Smooth muscle cell (in vitro differentiated cells): ENCODE measurements around the gene POC1A. TPM values are rescaled to one million over a fixed set of nuclear protein-coding genes. Genes with fewer than 3 reads are reported as not detected.
A peak's percentile ranks its signal among the peaks of the same experiment; 100 is the strongest.

ENCODE experiments used
- DNase-seq: peaks from one replicate; lab custom pipeline; 2025; ENCODE audit not compliant: unreplicated experiment; lab: John Stamatoyannopoulos, UW
- H2AFZ ChIP-seq: fragments of 200-600 bp; sonication (generic); 2 replicates; pipeline ENCODE4 v1.6.0; 2016; ENCODE audit warnings: antibody characterized with exemption, low read depth, mild to moderate bottlenecking
- H3F3A ChIP-seq: fragments of 200-600 bp; sonication (generic); 2 replicates; pipeline ENCODE4 v1.6.0; 2017; ENCODE audit warnings: antibody characterized with exemption, low read depth
- H3K27ac ChIP-seq: fragments of 200-600 bp; sonication (generic); 2 replicates; pipeline ENCODE4 v1.5.1; 2016; ENCODE audit warnings: low read depth, mild to moderate bottlenecking
- H3K27me3 ChIP-seq: fragments of 200-600 bp; sonication (generic); 2 replicates; pipeline ENCODE4 v1.6.1; 2016; ENCODE audit warnings: low read depth, mild to moderate bottlenecking
- H3K36me3 ChIP-seq: fragments of 200-600 bp; sonication (generic); 2 replicates; pipeline ENCODE4 v1.5.1; 2016; ENCODE audit warnings: low read depth
- H3K4me1 ChIP-seq: fragments of 200-600 bp; sonication (generic); 2 replicates; pipeline ENCODE4 v1.5.1; 2016; ENCODE audit warnings: low read depth
- H3K4me2 ChIP-seq: fragments of 200-600 bp; sonication (generic); 2 replicates; pipeline ENCODE4 v1.6.0; 2016; ENCODE audit warnings: mild to moderate bottlenecking
- H3K4me3 ChIP-seq: fragments of 200-600 bp; sonication (generic); 2 replicates; pipeline ENCODE4 v1.5.1; 2016; ENCODE audit warnings: mild to moderate bottlenecking
- H3K79me2 ChIP-seq: fragments of 200-600 bp; sonication (generic); 2 replicates; pipeline ENCODE4 v1.6.0; 2016; ENCODE audit warnings: low read depth, mild to moderate bottlenecking
- H3K9ac ChIP-seq: fragments of 200-600 bp; sonication (generic); 2 replicates; pipeline ENCODE4 v1.6.0; 2016; ENCODE audit warnings: low read depth
- H3K9me3 ChIP-seq: fragments of 200-600 bp; sonication (generic); replicated peaks from 2 replicates; pipeline ENCODE4 v1.5.1; 2016; ENCODE audit warnings: low read depth
- H4K20me1 ChIP-seq: fragments of 200-600 bp; sonication (generic); 2 replicates; pipeline ENCODE4 v1.6.0; 2016; ENCODE audit warnings: low read depth
- WGBS: methylation state at CpG from one replicate; pipeline ENCODE4 v1.1.7; 2016; ENCODE audit warnings: low lambda C conversion rate; 5-methylcytosine and 5-hydroxymethylcytosine counted together
- polyA plus RNA-seq: library from polyadenylated mRNA; unstranded; fragments of >200 nt; fragmentation: Nextera tagmentation; extraction: Ambion mirVana; gene quantifications from 2 replicates; pipeline ENCODE4 v1.2.1, GENCODE V29; 2016
- total RNA-seq: library from RNA; depleted of rRNA; stranded (reverse); fragments of >200 nt; gene quantifications from 2 replicates; pipeline ENCODE4 v1.2.3, GENCODE V29; 2014
- TF ChIP-seq, protein P1 (sequence below): fragments of 200-600 bp; sonication (generic); IDR thresholded peaks from 2 replicates; pipeline ENCODE4 v1.5.1; 2017; ENCODE audit warnings: borderline replicate concordance, mild to moderate bottlenecking, antibody characterized with exemption; ENCODE audit not compliant: insufficient read depth, poor library complexity, severe bottlenecking

POC1A gene
- total and polyA plus RNA-seq, 2 experiments from 2014 or later, result 1.8 to 7.9 TPM

DNA sequence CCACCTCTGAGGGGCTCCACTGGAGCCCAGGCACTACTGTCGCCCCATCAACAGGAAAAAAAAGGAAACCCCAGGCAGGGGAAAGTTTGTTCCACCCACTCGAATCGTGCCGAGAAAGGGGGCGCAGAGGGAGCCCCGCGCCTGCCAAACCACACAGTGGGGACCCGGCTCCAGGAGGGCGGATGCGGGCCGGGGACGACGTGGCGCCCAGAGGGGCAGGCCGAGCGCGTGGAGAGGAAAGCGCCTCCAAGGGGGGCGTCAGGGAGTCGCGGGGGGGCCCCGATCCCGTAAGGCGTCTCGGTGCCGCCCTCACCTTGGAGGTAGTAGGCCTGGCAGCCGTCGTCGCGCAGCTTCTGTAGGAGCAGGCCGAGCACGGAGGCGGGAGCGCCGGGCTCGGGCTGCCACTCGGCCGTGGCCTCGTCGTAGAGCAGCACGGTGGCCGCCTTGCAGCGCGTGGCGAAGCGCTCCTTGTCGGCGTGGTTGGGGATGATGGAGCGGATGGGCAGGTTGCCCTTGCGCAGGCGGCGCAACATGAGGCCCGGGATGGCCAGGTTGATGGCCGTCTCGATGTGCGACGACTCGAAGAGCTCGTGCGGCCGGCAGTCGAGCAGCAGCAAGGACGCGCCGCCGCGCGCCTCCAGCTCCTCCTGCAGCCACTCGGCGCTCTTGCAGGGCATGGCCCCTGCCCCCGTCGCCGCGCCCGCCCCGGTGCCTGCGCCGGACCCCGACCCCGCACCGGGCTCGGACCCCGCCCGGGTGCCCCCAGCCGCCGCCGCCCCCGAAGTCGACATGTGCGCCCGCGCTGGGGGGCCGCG lies 98.5 kb downstream of the POC1A start:
- H3K9ac ChIP-seq, result peak overlapping the region; percentile 84
- H3K4me1 ChIP-seq, result peaks cover 28% of the 10 kb centered on the region
- peak overlapping the region; percentile 97 for H3K4me2 ChIP-seq
- peak overlapping the region; percentile 93 for H3K27ac ChIP-seq
- no peaks in the 10 kb centered on the region for H3K27me3 ChIP-seq
- H3K79me2 ChIP-seq, result peaks cover 52% of the 10 kb centered on the region
- peaks cover 11% of the 10 kb centered on the region for H3F3A ChIP-seq
- 1% methylated on average over 88 of the region's 94 CpGs for WGBS
- peak; percentile 20 for DNase-seq
- no peaks in the 10 kb centered on the region for H3K9me3 ChIP-seq
- H2AFZ ChIP-seq, result peak overlapping the region; percentile 24
- H3K36me3 ChIP-seq, result no peaks in the 10 kb centered on the region
- H4K20me1 ChIP-seq, result peaks cover 18% of the 10 kb centered on the region
- TF ChIP-seq, protein P1, sequence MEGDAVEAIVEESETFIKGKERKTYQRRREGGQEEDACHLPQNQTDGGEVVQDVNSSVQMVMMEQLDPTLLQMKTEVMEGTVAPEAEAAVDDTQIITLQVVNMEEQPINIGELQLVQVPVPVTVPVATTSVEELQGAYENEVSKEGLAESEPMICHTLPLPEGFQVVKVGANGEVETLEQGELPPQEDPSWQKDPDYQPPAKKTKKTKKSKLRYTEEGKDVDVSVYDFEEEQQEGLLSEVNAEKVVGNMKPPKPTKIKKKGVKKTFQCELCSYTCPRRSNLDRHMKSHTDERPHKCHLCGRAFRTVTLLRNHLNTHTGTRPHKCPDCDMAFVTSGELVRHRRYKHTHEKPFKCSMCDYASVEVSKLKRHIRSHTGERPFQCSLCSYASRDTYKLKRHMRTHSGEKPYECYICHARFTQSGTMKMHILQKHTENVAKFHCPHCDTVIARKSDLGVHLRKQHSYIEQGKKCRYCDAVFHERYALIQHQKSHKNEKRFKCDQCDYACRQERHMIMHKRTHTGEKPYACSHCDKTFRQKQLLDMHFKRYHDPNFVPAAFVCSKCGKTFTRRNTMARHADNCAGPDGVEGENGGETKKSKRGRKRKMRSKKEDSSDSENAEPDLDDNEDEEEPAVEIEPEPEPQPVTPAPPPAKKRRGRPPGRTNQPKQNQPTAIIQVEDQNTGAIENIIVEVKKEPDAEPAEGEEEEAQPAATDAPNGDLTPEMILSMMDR, result peak; percentile 12
- peak overlapping the region; percentile 84 for H3K4me3 ChIP-seq

DNA sequence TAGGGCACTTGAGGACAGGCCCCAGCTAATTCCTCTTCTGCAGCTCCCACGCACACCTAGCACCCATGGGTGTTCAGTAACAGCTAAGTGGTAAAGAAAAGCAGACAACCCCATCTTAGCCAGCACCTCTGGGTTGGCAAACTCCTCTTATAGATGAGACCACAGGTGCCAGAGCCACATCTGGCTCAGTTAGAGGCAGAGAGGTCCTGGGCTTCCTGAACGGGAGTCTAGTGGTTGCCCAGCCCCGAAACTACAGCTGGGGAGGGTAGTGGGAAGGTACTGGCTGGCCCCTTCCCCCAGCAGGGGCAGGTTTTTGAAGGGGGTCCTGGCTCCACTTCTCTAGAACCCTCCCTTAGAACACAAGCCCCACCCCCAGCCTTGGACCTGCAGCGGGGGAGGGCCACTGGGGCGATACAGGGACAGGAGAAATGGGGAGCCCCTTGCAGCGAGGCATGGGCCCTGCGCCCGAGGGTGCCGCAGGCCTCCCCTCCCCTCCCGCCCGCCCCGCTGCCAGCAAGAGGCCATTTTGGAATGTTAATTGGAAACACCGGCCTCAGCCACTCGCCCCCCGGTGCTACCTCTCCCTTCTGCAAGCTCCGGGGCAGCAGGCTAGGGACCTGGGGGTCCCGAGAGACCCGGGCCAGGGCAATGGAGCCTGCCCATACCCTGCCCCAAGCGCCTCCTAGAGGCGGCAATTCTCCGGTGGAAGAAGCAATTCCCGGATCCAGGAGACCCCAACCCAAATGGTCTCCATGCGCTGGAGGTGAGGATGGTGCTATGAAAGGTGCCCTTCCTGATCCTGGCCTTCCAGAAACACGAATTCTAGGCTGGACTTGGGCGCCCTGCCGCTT lies 99.3 kb downstream of the POC1A start:
- H4K20me1 ChIP-seq, result peaks cover 18% of the 10 kb centered on the region
- 11% methylated on average over 22 of the region's 26 CpGs for WGBS
- H3K4me1 ChIP-seq, result peaks cover 28% of the 10 kb centered on the region
- H3K79me2 ChIP-seq, result peaks cover 60% of the 10 kb centered on the region
- no peaks in the 10 kb centered on the region for H3K27me3 ChIP-seq
- peak overlapping the region; percentile 97 for H3K4me2 ChIP-seq
- no peaks in the 10 kb centered on the region for H3K36me3 ChIP-seq
- H3F3A ChIP-seq, result peaks cover 18% of the 10 kb centered on the region
- H3K4me3 ChIP-seq, result peak overlapping the region; percentile 84
- peak overlapping the region; percentile 84 for H3K9ac ChIP-seq
- TF ChIP-seq, protein P1, result peak; percentile 34
- DNase-seq, result no peak
- no peaks in the 10 kb centered on the region for H3K9me3 ChIP-seq
- H3K27ac ChIP-seq, result peak overlapping the region; percentile 93
- H2AFZ ChIP-seq, result peak overlapping the region; percentile 24

DNA sequence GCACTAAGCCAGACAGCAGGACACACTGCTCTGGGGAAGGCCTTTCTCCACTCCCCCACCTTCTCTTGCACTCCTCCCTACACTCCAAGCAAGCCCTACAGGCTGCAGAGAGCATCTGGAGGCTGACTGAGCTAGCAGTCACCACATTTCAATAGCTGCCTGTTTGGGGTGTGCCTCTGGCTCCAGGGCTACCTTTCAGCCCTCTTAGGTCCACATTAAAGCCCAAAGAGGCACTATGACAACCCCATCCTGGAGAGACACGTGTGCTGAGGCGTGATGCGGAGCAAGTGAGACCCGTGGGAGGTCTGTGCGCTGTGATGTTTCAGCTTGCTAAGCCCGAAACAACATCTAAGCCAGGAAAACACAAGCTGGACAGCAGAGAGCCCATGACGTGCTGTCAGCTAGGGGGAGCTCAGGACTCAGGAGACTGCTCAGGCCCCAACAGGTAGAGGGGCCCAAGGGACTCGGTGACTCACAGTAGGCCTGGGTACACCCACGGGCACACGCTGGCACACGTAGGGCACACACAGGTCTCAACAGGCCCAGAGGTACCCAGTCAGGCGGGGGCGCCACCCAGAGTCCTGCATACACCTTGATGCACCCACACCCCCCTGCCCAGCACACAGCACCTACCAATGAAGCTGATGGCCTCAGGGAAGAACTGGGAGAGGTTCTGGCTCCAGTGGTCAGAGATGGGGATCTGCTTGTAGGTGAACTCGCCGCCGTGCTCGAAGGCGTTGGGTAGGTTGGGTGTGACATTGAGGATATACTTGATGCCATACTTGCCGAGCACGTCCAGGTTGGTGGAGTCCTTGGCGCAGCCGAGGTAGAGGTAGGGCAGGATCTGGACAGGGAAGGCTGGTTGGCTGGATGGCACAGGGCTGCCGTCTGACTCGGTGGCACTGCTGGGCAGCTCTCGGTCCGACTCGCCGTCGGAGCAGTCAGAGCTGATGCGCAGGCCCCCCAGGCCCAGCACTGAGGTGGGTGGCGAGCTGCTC lies 100.6 kb downstream of the POC1A start:
- TF ChIP-seq, protein P1, result peak; percentile 26
- Histone ChIP-seq H4K20me1 (peaks cover 18% of the 10 kb centered on the region), H3K9me3 (no peaks in the 10 kb centered on the region), H3K36me3 (no peaks in the 10 kb centered on the region), H3K4me3 (peak overlapping the region; percentile 84), H3K27me3 (no peaks in the 10 kb centered on the region), H3K79me2 (peaks cover 60% of the 10 kb centered on the region), H3K4me2 (peak overlapping the region; percentile 97), H3K4me1 (peaks cover 28% of the 10 kb centered on the region), H3K27ac (peak overlapping the region; percentile 93), H3K9ac (peak overlapping the region; percentile 61), H3F3A (peaks cover 29% of the 10 kb centered on the region), H2AFZ (no peak overlapping the region)
- DNase-seq, result no peak
- WGBS, result 86% methylated on average over 31 of the region's 31 CpGs
